Bronchial epithelial cell (primary cell): Measurements from ENCODE around the gene MAP3K7CL. TPM values are rescaled to one million over a fixed set of nuclear protein-coding genes. Genes with fewer than 3 reads are reported as not detected.

ENCODE experiments used
- DNase-seq: peaks from one replicate; pipeline ENCODE4 v3.0.0-alpha.2; 2010; ENCODE audit warnings: low read depth
- FAIRE-seq: peaks from 2 replicates; lab custom pipeline; 2011; peaks lifted over from hg19 to GRCh38; lab: Jason Lieb, UNC
- H3K27me3 ChIP-seq: 2 replicates; pipeline ENCODE4 v1.5.1; 2011; ENCODE audit warnings: low read length; ENCODE audit not compliant: control insufficient read depth, insufficient read depth
- H3K36me3 ChIP-seq: 2 replicates; pipeline ENCODE4 v1.5.1; 2011; ENCODE audit warnings: low read length; ENCODE audit not compliant: control insufficient read depth, insufficient read depth
- H3K4me3 ChIP-seq: 2 replicates; pipeline ENCODE4 v1.5.1; 2011; ENCODE audit warnings: mild to moderate bottlenecking, low read depth, low read length, control low read depth
- total RNA-seq: library from RNA; depleted of rRNA; stranded (reverse); fragments of >200 nt; gene quantifications from 2 replicates; pipeline ENCODE4 v1.2.1, GENCODE V29; 2014
- TF ChIP-seq, protein P1 (sequence below): IDR thresholded peaks from 2 replicates; pipeline ENCODE4 v1.5.1; 2011; ENCODE audit warnings: mild to moderate bottlenecking, moderate library complexity, low read length, control low read depth, inconsistent platforms; ENCODE audit not compliant: insufficient read depth, severe bottlenecking

MAP3K7CL gene
- total RNA-seq, 1 donor from 2014 or later: 5.8 TPM

- FAIRE-seq (no peak), DNase-seq (peak; percentile 41)
- Histone ChIP-seq H3K36me3 (no peaks in the 10 kb centered on the region), H3K27me3 (no peaks in the 10 kb centered on the region), H3K4me3 (no peak overlapping the region)
- TF ChIP-seq, protein P1, sequence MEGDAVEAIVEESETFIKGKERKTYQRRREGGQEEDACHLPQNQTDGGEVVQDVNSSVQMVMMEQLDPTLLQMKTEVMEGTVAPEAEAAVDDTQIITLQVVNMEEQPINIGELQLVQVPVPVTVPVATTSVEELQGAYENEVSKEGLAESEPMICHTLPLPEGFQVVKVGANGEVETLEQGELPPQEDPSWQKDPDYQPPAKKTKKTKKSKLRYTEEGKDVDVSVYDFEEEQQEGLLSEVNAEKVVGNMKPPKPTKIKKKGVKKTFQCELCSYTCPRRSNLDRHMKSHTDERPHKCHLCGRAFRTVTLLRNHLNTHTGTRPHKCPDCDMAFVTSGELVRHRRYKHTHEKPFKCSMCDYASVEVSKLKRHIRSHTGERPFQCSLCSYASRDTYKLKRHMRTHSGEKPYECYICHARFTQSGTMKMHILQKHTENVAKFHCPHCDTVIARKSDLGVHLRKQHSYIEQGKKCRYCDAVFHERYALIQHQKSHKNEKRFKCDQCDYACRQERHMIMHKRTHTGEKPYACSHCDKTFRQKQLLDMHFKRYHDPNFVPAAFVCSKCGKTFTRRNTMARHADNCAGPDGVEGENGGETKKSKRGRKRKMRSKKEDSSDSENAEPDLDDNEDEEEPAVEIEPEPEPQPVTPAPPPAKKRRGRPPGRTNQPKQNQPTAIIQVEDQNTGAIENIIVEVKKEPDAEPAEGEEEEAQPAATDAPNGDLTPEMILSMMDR: no peak
Observed at GRCh38 chr21:29186246-29186645, 55.8 kb downstream of the MAP3K7CL start.

DNA sequence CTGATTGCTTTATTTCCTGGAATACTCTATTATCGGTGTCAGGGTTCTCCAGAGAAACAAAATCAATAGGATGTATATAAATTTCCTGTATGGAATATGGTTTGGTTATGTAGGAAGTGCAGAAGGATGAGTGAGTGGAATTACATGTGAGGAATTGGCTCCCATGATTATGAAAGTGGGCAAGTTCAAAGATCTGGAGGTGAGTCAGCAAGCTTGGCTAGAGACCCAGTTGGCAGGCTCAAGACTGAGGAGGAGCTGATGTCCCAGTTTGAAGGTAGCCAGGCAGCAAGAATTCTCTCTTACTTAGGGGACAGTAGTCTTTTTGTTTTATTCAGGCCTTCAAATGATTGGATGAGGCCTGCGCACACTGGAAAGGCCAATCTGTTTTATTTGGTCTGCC is 57.5 kb downstream of the MAP3K7CL start:
- DNase-seq: peak; percentile 95
- Histone ChIP-seq H3K27me3 (no peaks in the 10 kb centered on the region), H3K36me3 (no peaks in the 10 kb centered on the region), H3K4me3 (no peak overlapping the region)
- peak; percentile 23 for FAIRE-seq
- TF ChIP-seq, protein P1: no peak

GRCh38 chr21:29189353-29189752 is 58.9 kb downstream of the MAP3K7CL start:
- Histone ChIP-seq H3K4me3 (no peak overlapping the region), H3K27me3 (no peaks in the 10 kb centered on the region), H3K36me3 (no peaks in the 10 kb centered on the region)
- DNase-seq: peak; percentile 44
- TF ChIP-seq, protein P1: no peak
- FAIRE-seq: no peak

DNA sequence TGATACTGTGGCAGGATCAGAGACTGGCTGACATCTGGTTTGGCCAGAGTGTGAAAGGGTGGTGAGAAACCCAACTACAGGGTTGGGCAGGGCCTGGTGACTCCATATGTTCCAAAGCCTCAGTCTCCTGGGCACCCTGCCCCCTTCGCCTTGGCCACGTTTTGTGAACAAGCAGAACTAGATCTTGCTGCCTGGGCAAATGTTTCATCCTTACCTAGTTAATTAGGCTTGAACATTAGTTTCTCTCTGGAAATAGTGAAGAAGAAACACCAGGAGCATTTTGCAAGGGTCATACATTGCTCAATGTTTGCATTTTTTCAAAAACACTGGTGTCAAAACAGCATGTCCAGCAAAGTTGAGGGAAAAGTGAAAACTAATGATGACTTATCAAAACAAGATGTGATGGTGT is 60.5 kb downstream of the MAP3K7CL start:
- FAIRE-seq: no peak
- TF ChIP-seq, protein P1: no peak
- DNase-seq: no peak

DNA sequence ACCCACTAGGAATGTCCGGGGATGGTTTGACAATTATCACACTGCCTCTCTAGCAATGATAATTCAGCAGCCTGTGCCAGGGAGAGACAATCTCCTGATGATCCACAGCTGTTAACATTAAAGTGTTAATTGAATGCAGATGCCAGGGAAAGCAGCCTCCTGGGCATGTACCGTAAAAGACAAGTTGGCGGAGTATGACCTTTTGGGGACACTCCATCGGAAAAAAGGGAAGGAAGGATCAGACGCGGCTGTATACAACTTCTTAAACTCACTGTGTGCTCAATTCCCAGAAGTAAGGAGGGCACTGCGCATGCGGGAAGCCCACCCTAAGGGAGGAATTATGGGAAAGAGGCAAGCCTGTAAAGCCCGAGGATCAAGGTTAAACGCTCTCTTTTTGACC is 62.6 kb downstream of the MAP3K7CL start:
- DNase-seq (no peak), FAIRE-seq (no peak)
- TF ChIP-seq, protein P1: no peak
- H3K27me3 ChIP-seq: no peaks in the 10 kb centered on the region
- no peaks in the 10 kb centered on the region for H3K36me3 ChIP-seq
- H3K4me3 ChIP-seq: no peak overlapping the region

More for the DNA sequence above, 60.5 kb downstream of the MAP3K7CL start:
- no peaks in the 10 kb centered on the region for H3K36me3 ChIP-seq
- H3K27me3 ChIP-seq: no peaks in the 10 kb centered on the region
- no peak overlapping the region for H3K4me3 ChIP-seq

- DNase-seq: no peak
- FAIRE-seq: no peak
- TF ChIP-seq, protein P1: no peak
- Histone ChIP-seq H3K36me3 (no peaks in the 10 kb centered on the region), H3K27me3 (no peaks in the 10 kb centered on the region), H3K4me3 (no peak overlapping the region)
Observed at GRCh38 chr21:29193901-29194300, 63.5 kb downstream of the MAP3K7CL start.
